ENCODE measurements around the gene B4GALT5. TPM values are rescaled to one million over a fixed set of nuclear protein-coding genes. Genes with fewer than 3 reads are reported as not detected.

Gene B4GALT5
- polyA plus RNA-seq, 3 donors from 2014 or later, result 0.35 to 3.2 (median 2.8) TPM

DNA sequence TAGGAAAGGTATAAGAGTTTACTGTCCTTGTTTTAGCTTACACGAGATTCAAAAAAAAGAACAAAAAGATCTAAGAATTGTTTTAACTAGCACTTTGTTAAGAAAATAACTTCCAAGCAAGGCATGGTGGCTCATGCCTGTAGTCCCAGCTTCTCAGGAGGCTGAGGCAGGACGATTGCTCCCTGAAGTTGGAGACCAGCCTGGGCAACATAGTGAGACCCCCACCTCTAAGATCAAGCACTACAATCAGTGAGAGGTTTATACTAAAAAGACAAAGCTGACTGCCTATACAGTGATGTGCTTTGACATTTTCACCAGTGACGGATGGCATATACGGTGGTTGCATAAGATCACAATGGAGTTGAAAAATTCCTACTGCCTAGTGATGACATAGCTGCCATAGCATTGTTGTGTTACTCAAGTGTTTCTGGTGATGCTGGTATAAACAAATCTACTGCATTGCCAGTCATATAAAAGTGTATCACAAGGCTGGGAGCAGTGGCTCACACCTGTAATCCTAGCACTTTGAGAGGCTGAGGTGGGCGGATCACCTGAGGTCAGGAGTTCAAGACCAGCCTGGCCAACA lies 68.6 kb downstream of the B4GALT5 start:
- Mint-ChIP-seq H3K9me3 (no peaks in the 10 kb centered on the region), H3K4me3 (no peak overlapping the region), H3K36me3 (peaks cover 31 to 48% (median 41%) of the 10 kb centered on the region in 3 donors), H3K27ac (peak overlapping the region in 1 of 6 donors; percentile 9), H3K4me1 (peaks cover 20 to 31% of the 10 kb centered on the region in 2 donors), H3K27me3 (ENCODE audit: low read depth in 3 of 3) (peaks cover 0 to under 1% (median 0%) of the 10 kb centered on the region in 3 donors)
- no peak for DNase-seq

DNA sequence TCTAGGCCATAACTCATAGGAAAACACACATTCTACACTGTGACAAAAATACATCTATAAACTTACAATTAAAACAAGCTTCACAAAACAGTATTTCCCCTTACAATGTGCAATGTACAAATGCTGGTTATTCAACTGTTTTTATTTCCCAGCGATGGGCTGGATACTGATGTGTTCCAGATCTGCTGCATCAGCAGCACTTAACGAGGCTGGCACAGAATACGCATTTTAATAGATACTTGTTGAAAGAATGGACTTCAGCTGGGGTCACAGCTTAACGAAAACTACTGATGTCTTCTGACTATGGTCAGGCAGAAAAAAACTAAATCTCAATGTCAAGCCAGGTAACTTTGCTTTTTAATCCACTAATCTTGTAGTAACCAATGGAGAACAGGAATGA lies 70.9 kb downstream of the B4GALT5 start:
- peaks cover 0 to 3% (median 2%) of the 10 kb centered on the region in 3 donors for H3K27me3 Mint-ChIP-seq (ENCODE audit: low read depth in 3 of 3)
- H3K36me3 Mint-ChIP-seq, result peaks cover 34 to 45% (median 43%) of the 10 kb centered on the region in 3 donors
- H3K27ac Mint-ChIP-seq, result peak overlapping the region in 5 of 6 donors; percentile 21 to 84 (median 70)
- H3K4me3 Mint-ChIP-seq, result no peak overlapping the region
- H3K4me1 Mint-ChIP-seq, result peaks cover 18 to 26% of the 10 kb centered on the region in 2 donors
- no peaks in the 10 kb centered on the region for H3K9me3 Mint-ChIP-seq
- no peak for DNase-seq

DNA sequence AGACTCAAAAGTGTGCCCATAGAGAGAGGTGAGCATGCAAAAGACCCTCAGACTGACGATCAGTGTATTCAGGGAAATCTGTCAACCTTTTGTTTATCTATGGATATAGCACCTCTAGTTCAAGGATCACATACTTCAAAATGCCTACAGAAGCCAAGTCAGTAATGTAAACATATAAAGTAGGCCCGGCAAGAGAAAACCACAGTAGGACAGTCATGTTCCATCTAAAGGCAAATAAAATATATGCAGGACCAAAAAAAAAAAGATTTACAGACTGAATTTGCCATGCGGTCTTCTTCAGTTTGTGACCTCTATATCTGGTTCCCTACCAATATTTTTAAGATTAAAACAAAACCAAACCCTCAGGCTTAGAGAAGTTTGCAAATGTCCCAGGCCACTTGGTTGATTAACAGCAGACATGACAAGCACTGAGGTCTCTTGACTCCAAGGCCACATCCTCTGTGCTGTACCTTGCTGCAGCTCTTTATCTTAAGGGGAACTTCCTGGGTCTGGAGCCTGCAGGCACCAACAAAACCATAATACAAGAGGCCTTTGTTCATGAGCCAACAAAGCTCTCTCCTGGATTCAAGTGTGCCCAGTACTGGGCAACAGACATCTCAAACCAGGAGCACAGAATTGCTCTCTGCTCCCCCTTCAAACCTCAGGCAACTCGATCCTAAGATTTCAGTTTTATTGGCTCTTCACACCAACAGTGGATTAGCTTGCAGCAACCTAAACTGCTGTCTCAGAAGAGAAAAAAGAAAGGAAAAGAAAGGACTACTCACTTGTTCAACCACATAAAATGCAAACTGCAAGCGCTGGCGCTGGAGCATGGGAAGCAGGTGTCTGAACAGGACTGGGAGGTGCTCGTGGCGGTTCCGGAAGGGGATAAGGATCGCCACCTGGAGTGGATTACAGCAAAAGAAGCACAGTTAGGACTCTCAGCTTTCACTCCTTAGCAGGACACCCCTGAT lies 71.7 kb downstream of the B4GALT5 start:
- DNase-seq, result peak in 1 of 3 donors; percentile 10
- Mint-ChIP-seq H3K36me3 (peaks cover 27 to 48% (median 38%) of the 10 kb centered on the region in 3 donors), H3K9me3 (no peaks in the 10 kb centered on the region), H3K4me1 (peaks cover 18 to 27% of the 10 kb centered on the region in 2 donors), H3K27ac (peak overlapping the region; percentile 57 to 84 (median 82)), H3K27me3 (ENCODE audit: low read depth in 3 of 3) (peaks cover 0 to 3% (median 2%) of the 10 kb centered on the region in 3 donors), H3K4me3 (no peak overlapping the region)

DNA sequence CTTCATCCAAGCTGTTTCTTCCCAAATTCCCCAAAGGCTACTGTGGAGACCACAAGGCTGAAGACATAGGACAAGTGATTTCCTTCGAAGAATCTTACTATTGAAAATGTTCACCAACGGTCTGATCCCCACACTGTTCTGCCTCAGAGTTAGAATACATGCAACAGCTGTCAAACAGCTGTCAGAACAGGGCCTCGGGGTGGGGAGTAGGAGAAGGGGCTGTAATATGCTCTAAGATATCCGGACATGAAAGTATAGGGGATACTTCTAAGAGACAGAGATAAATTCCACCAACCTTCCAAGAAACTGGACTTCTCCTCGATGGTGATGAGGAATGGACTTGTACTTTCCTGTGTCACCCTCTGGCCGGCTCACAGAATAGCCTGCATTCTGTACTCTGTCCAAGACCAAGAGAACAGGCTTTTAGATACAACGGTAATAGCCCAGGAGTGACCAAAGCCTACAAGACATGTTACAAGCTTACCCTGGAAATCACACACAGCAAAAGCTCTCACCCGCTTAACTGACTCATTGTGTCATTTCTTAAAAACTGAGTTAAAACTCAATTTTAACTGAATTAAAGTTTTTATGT lies 76.5 kb downstream of the B4GALT5 start:
- Mint-ChIP-seq H3K4me1 (peaks cover 24 to 31% of the 10 kb centered on the region in 2 donors), H3K9me3 (no peaks in the 10 kb centered on the region), H3K27ac (peak overlapping the region in 5 of 6 donors; percentile 21 to 64 (median 50)), H3K36me3 (peaks cover 31 to 55% (median 47%) of the 10 kb centered on the region in 3 donors), H3K27me3 (ENCODE audit: low read depth in 3 of 3) (peaks cover 0 to 3% (median 2%) of the 10 kb centered on the region in 3 donors), H3K4me3 (no peak overlapping the region)
- no peak for DNase-seq

DNA sequence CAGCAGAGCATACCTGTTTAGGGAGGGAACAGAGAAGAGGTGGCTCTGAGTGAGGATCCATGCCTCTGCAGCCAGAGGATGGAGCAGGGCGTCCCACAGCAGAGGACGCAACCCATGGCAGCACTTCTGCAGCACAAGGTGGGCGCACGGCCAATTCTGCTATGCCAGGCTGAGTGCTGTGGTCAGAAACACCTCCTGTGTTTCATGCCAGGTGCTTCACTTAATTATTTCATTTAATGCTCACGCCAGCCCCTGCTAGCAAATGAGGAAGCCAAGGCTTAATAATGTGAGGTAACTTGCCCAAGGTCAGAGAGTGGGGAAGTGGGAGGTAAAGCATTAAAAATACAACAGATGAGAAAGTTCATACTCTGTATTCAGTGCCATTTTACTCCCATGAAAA lies 77.2 kb downstream of the B4GALT5 start:
- no peak for DNase-seq
- Mint-ChIP-seq H3K36me3 (peaks cover 35 to 50% (median 40%) of the 10 kb centered on the region in 3 donors), H3K4me3 (peak overlapping the region in 2 of 5 donors; percentile 24 to 44), H3K27me3 (ENCODE audit: low read depth in 3 of 3) (peaks cover 0 to 6% (median 2%) of the 10 kb centered on the region in 3 donors), H3K9me3 (no peaks in the 10 kb centered on the region), H3K4me1 (peaks cover 20 to 27% of the 10 kb centered on the region in 2 donors), H3K27ac (peak overlapping the region; percentile 56 to 87 (median 75))

DNA sequence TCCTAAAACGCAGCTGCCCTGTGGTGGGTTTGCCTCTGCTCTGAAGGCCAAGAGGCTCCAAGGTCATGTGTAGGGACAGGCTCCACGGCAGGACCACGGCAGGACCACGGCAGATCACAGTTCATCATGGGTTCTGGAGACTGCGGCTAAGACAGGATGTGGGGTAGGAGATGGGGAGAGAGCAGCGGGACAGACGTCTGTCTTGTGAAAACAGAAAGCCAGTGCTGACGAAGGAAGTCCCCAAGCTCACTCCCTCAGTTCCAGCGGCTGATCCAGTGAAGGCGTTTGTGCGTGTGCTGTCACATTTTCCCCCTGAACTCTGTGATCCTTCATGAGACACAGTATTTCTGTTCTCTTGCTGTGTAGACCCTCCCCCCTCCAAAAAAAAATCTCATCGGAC lies 77.8 kb downstream of the B4GALT5 start:
- peaks cover 18 to 29% of the 10 kb centered on the region in 2 donors for H3K4me1 Mint-ChIP-seq
- H3K4me3 Mint-ChIP-seq, result peak overlapping the region in 3 of 5 donors; percentile 24 to 49 (median 44)
- H3K9me3 Mint-ChIP-seq, result no peaks in the 10 kb centered on the region
- peaks cover 35 to 45% (median 36%) of the 10 kb centered on the region in 3 donors for H3K36me3 Mint-ChIP-seq
- peaks cover 0 to 6% (median 2%) of the 10 kb centered on the region in 3 donors for H3K27me3 Mint-ChIP-seq (ENCODE audit: low read depth in 3 of 3)
- peak overlapping the region; percentile 64 to 87 (median 76) for H3K27ac Mint-ChIP-seq
- DNase-seq, result peak; percentile 31 to 39 (median 38)

DNA sequence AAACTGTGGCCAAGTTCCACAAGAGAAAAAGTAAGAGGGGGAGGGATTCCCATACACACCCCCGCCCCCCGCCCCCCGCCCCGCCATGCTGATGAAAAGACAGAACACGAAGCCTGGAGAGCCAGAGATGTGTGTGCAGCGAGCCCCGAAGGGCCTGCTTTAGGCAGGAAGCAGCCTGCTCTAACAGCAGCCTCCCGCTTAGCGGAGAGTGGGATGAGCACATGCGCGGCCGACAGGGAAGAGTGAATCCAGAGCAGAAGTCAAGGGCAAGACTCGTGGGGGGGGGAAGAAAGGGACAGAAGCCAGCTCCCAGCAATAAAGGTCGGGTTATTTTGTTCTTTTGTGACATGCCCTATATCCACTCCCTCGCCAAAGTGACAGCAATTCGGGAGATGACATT lies 78.5 kb downstream of the B4GALT5 start:
- peaks cover 0 to 6% (median 2%) of the 10 kb centered on the region in 3 donors for H3K27me3 Mint-ChIP-seq (ENCODE audit: low read depth in 3 of 3)
- H3K27ac Mint-ChIP-seq, result peak overlapping the region in 1 of 6 donors; percentile 60

DNA sequence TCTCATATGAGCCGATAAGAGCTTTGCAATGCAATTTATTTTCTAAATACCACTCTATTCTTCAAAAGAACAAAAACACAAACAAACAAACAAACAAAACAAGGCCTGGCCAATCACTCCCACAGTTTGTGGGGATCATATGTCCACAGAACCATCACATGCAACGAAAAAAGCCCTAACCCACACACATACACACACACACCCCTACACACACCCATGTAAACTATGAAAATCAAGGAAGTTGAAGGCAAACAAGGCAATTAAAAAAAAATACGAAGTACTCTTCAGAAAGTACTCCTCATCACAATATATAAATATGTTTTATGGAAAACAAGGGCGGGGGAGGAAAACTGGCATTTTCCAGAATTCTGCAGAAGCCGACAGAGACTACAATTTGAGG lies 79.6 kb downstream of the B4GALT5 start:
- H3K9me3 Mint-ChIP-seq, result no peaks in the 10 kb centered on the region
- H3K4me3 Mint-ChIP-seq, result no peak overlapping the region
- H3K36me3 Mint-ChIP-seq, result peaks cover 26 to 38% (median 31%) of the 10 kb centered on the region in 3 donors
- peak overlapping the region in 3 of 6 donors; percentile 37 to 46 (median 45) for H3K27ac Mint-ChIP-seq
- DNase-seq, result no peak
- peaks cover 0 to 3% (median 0%) of the 10 kb centered on the region in 3 donors for H3K27me3 Mint-ChIP-seq (ENCODE audit: low read depth in 3 of 3)
- H3K4me1 Mint-ChIP-seq, result peaks cover 18 to 29% of the 10 kb centered on the region in 2 donors

More for the DNA sequence above, 78.5 kb downstream of the B4GALT5 start:
- Mint-ChIP-seq H3K36me3 (peaks cover 30 to 41% (median 31%) of the 10 kb centered on the region in 3 donors), H3K4me3 (peak overlapping the region in 1 of 5 donors; percentile 60), H3K9me3 (no peaks in the 10 kb centered on the region), H3K4me1 (peaks cover 18 to 29% of the 10 kb centered on the region in 2 donors)
- DNase-seq, result no peak

DNA sequence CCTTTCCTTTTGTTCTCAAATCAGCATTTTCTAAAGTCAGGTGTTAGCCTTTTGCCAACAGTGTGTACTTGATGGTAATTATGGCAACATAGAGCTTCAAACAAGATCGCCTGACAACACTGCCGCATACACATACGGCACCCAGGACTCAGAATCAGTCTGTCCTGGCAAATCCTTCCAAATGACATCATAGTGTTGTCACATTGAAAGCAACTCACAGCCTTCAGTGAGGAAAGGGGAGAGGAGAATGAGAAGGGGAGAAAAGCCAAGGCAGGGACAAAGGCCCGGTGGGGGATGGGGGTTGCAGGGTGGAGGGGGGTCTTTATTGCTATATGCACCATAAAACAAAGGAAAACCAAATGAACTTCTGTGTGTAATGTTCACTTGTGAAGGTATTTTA lies 80.0 kb downstream of the B4GALT5 start:
- peaks cover 24 to 38% (median 31%) of the 10 kb centered on the region in 3 donors for H3K36me3 Mint-ChIP-seq
- no peaks in the 10 kb centered on the region for H3K9me3 Mint-ChIP-seq
- peak overlapping the region in 1 of 6 donors; percentile 45 for H3K27ac Mint-ChIP-seq
- peaks cover 0 to 4% (median 0%) of the 10 kb centered on the region in 3 donors for H3K27me3 Mint-ChIP-seq (ENCODE audit: low read depth in 3 of 3)
- no peak overlapping the region for H3K4me3 Mint-ChIP-seq
- no peak for DNase-seq
- H3K4me1 Mint-ChIP-seq, result peaks cover 18 to 29% of the 10 kb centered on the region in 2 donors

DNA sequence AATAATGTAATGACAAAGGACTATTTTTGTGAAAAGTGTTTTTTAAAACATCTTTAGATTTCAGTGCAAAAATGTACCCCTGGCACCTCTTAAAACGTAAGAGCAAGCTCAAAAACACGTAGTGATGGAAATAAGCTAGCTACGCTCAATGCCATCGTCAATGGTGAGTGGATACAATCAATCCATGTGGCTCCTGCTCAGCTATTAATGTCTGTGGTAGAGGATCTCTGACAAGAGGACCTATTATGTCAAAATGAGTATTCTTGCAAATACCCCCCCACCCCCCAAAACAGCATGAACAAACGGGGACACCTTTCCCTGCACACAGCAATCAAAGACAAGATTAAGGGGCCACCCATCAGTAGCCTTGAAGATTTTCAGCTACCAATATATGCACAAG lies 80.7 kb downstream of the B4GALT5 start:
- H3K27me3 Mint-ChIP-seq (ENCODE audit: low read depth in 3 of 3), result peaks cover 0 to 6% (median 0%) of the 10 kb centered on the region in 3 donors
- no peaks in the 10 kb centered on the region for H3K9me3 Mint-ChIP-seq
- no peak overlapping the region for H3K4me3 Mint-ChIP-seq
- peaks cover 21 to 38% (median 31%) of the 10 kb centered on the region in 3 donors for H3K36me3 Mint-ChIP-seq
- H3K27ac Mint-ChIP-seq, result peak overlapping the region in 1 of 6 donors; percentile 24
- peaks cover 18 to 29% of the 10 kb centered on the region in 2 donors for H3K4me1 Mint-ChIP-seq
- no peak for DNase-seq

DNA sequence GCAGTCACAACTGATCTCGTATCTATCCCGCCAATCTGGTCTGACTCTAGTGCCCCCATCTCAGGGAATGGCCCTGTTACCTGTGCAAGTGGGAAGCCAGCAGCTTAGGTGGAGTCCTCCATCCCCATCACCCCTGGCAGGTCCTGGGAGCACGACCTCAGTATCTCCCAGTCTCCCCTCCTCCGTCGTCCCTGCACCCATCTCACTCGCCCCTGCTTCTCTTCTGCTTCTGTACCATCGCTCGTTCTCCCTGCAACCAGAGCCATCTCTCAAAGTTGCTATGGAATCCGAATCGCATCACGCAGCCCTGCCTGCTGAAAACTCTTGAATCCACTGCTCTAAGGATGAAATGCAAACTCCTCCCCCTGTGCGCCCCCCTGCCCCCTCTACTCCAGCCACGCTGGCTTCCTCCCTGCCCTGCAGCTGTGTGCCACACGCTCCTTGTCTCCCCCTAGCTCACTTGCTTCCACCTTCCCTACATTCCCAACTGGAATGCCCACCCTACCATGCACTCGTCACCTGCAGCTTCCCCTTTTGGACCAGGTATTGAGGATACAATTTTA lies 81.7 kb downstream of the B4GALT5 start:
- Mint-ChIP-seq H3K27ac (peak overlapping the region in 5 of 6 donors; percentile 27 to 85 (median 68)), H3K4me3 (no peak overlapping the region), H3K27me3 (ENCODE audit: low read depth in 3 of 3) (peaks cover 0 to 6% (median 0%) of the 10 kb centered on the region in 3 donors)

DNA sequence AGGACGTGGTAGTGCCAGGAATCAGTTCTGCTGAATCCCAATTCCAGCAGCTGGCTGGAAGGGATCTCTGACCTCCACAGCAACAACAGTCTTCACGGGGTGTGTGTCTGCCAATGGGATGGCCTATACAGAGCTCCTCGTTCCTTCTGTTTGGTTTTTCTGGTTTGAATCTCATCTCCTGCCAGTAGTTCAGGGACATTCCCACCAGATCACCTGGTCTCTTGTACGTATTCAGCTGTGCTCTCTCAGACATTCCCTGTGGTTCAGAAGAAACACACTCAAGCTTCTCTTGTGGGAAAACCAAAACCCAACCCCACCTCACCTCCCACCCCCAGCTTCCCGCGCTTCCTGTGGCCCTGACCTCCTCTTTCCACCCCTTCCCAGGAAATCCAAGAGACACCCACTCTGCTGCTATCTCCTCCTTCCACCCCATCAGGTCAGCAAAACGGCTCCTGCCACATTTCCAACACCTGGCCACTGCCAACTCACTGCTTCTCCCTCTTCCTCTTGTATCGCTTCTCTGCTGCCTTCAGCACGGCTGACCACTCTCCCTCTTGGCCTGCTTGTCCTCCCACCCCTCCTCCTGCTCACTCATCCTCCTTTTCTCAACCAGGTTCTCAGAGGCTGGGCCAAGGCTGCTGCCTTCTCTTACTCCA lies 82.5 kb downstream of the B4GALT5 start:
- Mint-ChIP-seq H3K27me3 (ENCODE audit: low read depth in 3 of 3) (peaks cover 0 to 6% (median 0%) of the 10 kb centered on the region in 3 donors), H3K4me3 (no peak overlapping the region), H3K9me3 (no peaks in the 10 kb centered on the region), H3K36me3 (peaks cover 14 to 31% (median 27%) of the 10 kb centered on the region in 3 donors), H3K27ac (peak overlapping the region; percentile 13 to 79 (median 54)), H3K4me1 (peaks cover 22 to 29% of the 10 kb centered on the region in 2 donors)
- no peak for DNase-seq

More for the DNA sequence above, 81.7 kb downstream of the B4GALT5 start:
- peaks cover 21 to 35% (median 31%) of the 10 kb centered on the region in 3 donors for H3K36me3 Mint-ChIP-seq
- H3K4me1 Mint-ChIP-seq, result peaks cover 22 to 33% of the 10 kb centered on the region in 2 donors
- no peaks in the 10 kb centered on the region for H3K9me3 Mint-ChIP-seq
- no peak for DNase-seq
